Ovary (tissue), 3 donors: Measurements from ENCODE around the gene FOCAD.

Experiments used
- CTCF ChIP-seq, 3 donors: fragments of 450-650 bp in 2 of 3; fragments of 200-600 bp in 1 of 3; IDR thresholded peaks; one replicate each; pipeline versions ENCODE4 v1.5.1 to v1.8.0; 2016 to 2022; ENCODE audit warnings: antibody characterized with exemption in 3 of 3, mild to moderate bottlenecking in 1 of 3
- POLR2A ChIP-seq: fragments of 450-650 bp; IDR thresholded peaks from one replicate; pipeline ENCODE4 v1.6.1; 2017; ENCODE audit warnings: antibody characterized with exemption, mild to moderate bottlenecking, moderate library complexity
- donor health status: DM: no; HTN: no; CAD: no.

- no peak for TF ChIP-seq CTCF (IDR thresholded peaks at IDR 0.05)
- TF ChIP-seq POLR2A = no peak
Measured at GRCh38 chr9:20945269-20945668, 261.2 kb downstream of the FOCAD start.
